Loucy (cell line): ENCODE data around the gene DYRK1B.
A peak's percentile ranks its signal among the peaks of the same experiment; 100 is the strongest.

Source experiments
- H2AFZ ChIP-seq: fragments of 200-600 bp; sonication (generic); 2 replicates; pipeline ENCODE4 v1.6.0; 2016; ENCODE audit warnings: antibody characterized with exemption, mild to moderate bottlenecking, low read length, moderate library complexity
- H3F3A ChIP-seq: fragments of 200-600 bp; 2 replicates; pipeline ENCODE4 v1.6.0; 2016; ENCODE audit warnings: antibody characterized with exemption, low read depth, mild to moderate bottlenecking
- H3K27me3 ChIP-seq: fragments of 200-600 bp; sonication (generic); 2 replicates; pipeline ENCODE4 v1.6.1; 2014; ENCODE audit warnings: low read length, mild to moderate bottlenecking; ENCODE audit not compliant: insufficient read depth, poor library complexity, severe bottlenecking
- H3K36me3 ChIP-seq: fragments of 200-600 bp; sonication (generic); 2 replicates; pipeline ENCODE4 v1.6.1; 2016; ENCODE audit warnings: low read length; ENCODE audit not compliant: insufficient read depth
- H3K4me1 ChIP-seq: fragments of 200-600 bp; sonication (generic); 2 replicates; pipeline ENCODE4 v1.5.1; 2014; ENCODE audit warnings: low read length, mild to moderate bottlenecking; ENCODE audit not compliant: insufficient read depth, poor library complexity, severe bottlenecking
- H3K4me2 ChIP-seq: fragments of 200-600 bp; sonication (generic); 2 replicates; pipeline ENCODE4 v1.6.0; 2014; ENCODE audit warnings: antibody characterized with exemption, low read length, low read depth, mild to moderate bottlenecking; ENCODE audit not compliant: poor library complexity, severe bottlenecking
- H3K4me3 ChIP-seq: fragments of 200-600 bp; sonication (generic); 2 replicates; pipeline ENCODE4 v1.5.1; 2014; ENCODE audit warnings: low read length, mild to moderate bottlenecking, mixed read lengths; ENCODE audit not compliant: poor library complexity, severe bottlenecking
- H3K79me2 ChIP-seq: fragments of 200-600 bp; sonication (generic); 2 replicates; pipeline ENCODE4 v1.6.1; 2014; ENCODE audit warnings: low read length; ENCODE audit not compliant: insufficient read depth
- H3K9ac ChIP-seq: fragments of 200-600 bp; sonication (generic); 2 replicates; pipeline ENCODE4 v1.6.0; 2014; ENCODE audit warnings: mild to moderate bottlenecking, low read depth, low read length, moderate library complexity; ENCODE audit not compliant: poor library complexity, severe bottlenecking
- H3K9me2 ChIP-seq: fragments of 200-600 bp; sonication (generic); replicated peaks from 2 replicates; pipeline ENCODE4 v1.6.1; 2016; ENCODE audit warnings: low read depth, low read length, mixed read lengths
- H3K9me3 ChIP-seq: fragments of 200-600 bp; sonication (generic); 2 replicates; pipeline ENCODE4 v1.6.1; 2014; ENCODE audit warnings: mild to moderate bottlenecking, antibody characterized with exemption, low read length, low read depth; ENCODE audit not compliant: insufficient read depth
- H4K20me1 ChIP-seq: fragments of 200-600 bp; sonication (generic); 2 replicates; pipeline ENCODE4 v1.6.0; 2014; ENCODE audit warnings: antibody characterized with exemption, low read length, mild to moderate bottlenecking; ENCODE audit not compliant: insufficient read depth, poor library complexity, severe bottlenecking
- EZH2phosphoT487 ChIP-seq: fragments of 200-600 bp; IDR thresholded peaks from 2 replicates; pipeline ENCODE4 v1.6.1; 2018; ENCODE audit warnings: antibody characterized with exemption, mild to moderate bottlenecking, moderate library complexity, borderline replicate concordance
- TF ChIP-seq, protein P1 (sequence below): fragments of 200-600 bp; sonication (generic); conservative IDR thresholded peaks from 2 replicates; pipeline ENCODE4 v1.5.1; 2014; ENCODE audit warnings: mild to moderate bottlenecking, antibody characterized with exemption, low read length

Gene DYRK1B

DNA sequence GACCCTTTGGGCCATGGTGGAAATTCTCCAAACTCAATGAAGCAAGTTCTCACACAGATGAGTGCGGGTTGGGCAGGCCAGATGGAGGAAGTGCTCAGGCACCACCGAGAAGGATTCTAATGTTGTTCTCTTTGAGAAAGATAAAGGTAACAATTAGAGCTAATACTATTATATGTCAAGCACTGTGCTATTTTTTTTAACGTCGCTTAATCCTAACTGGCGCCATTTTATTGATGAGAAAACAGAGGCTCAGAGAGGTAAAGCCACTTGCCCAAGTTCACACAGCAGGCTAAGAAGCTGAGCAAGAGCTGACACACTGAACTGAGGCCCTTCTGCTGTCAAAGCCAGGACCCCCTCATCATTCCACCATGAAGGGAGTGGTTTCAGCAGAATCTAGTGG, 11.2 kb upstream of the DYRK1B start:
- Histone ChIP-seq H3K4me3 (peak overlapping the region; percentile 94), H3K79me2 (peaks cover 59% of the 10 kb centered on the region), H3K4me1 (peaks cover 34% of the 10 kb centered on the region), H3K27me3 (no peaks in the 10 kb centered on the region), H3K9me3 (no peaks in the 10 kb centered on the region), H3F3A (no peaks in the 10 kb centered on the region), H3K4me2 (peak overlapping the region; percentile 77), H4K20me1 (peaks cover 38% of the 10 kb centered on the region), H3K9ac (peak overlapping the region; percentile 73), H3K9me2 (no peaks in the 10 kb centered on the region), H3K36me3 (peaks cover 2% of the 10 kb centered on the region; the same call in 1 of the 2 replicates), H2AFZ (no peak overlapping the region)
- TF ChIP-seq, protein P1, sequence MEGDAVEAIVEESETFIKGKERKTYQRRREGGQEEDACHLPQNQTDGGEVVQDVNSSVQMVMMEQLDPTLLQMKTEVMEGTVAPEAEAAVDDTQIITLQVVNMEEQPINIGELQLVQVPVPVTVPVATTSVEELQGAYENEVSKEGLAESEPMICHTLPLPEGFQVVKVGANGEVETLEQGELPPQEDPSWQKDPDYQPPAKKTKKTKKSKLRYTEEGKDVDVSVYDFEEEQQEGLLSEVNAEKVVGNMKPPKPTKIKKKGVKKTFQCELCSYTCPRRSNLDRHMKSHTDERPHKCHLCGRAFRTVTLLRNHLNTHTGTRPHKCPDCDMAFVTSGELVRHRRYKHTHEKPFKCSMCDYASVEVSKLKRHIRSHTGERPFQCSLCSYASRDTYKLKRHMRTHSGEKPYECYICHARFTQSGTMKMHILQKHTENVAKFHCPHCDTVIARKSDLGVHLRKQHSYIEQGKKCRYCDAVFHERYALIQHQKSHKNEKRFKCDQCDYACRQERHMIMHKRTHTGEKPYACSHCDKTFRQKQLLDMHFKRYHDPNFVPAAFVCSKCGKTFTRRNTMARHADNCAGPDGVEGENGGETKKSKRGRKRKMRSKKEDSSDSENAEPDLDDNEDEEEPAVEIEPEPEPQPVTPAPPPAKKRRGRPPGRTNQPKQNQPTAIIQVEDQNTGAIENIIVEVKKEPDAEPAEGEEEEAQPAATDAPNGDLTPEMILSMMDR = no peak
- no peak for TF ChIP-seq EZH2phosphoT487

DNA sequence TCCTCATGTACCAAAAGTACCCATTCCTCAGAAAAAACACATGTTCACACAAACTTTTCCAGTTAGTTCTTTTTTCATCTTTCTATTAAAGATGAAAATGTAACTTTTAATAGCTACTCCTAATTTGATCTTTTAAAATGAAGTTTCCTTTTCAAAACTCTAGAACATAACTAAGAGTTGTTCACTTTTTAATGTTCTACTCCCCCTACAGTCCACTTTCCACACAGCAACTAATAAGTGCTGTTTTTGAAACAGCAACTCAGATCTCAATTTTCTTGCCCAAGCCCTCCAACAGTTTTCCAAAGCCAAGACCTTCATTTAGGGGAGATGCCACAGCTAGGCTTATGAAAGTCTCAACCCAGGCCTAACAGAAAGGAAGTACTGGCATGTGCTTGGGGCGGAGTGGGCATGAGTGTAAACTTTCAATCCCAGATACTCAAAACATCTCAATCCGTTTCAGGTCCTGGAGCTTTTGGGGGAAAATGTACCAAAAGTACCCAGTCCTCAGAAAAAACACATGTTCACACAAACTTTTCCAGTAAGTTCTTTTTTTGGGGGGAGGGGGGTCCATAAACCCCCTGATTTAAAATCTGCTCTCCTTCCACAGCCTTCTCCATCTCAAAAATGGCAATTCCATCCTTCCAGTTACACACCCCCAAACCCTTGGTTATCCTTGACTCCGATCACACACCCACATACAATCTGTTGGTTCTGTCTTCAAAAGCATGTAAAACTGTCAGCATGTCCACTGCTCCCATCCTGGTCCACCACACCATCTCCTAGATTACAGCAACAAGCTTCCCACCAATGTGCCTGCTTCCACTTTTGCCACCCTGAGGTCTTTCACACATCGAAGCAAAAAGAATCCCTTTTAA, 10.2 kb upstream of the DYRK1B start:
- H3F3A ChIP-seq = no peaks in the 10 kb centered on the region
- no peaks in the 10 kb centered on the region for H3K27me3 ChIP-seq
- H2AFZ ChIP-seq = no peak overlapping the region
- H3K36me3 ChIP-seq = peaks cover 12% of the 10 kb centered on the region; the same call in 1 of the 2 replicates
- peak overlapping the region; percentile 73 for H3K9ac ChIP-seq
- H3K4me3 ChIP-seq = peak overlapping the region; percentile 94
- TF ChIP-seq EZH2phosphoT487 = no peak
- TF ChIP-seq, protein P1 = peak; percentile 83
- H4K20me1 ChIP-seq = peaks cover 42% of the 10 kb centered on the region
- peaks cover 65% of the 10 kb centered on the region for H3K79me2 ChIP-seq
- peak overlapping the region; percentile 77 for H3K4me2 ChIP-seq
- peaks cover 34% of the 10 kb centered on the region for H3K4me1 ChIP-seq
- H3K9me3 ChIP-seq = no peaks in the 10 kb centered on the region
- H3K9me2 ChIP-seq = no peaks in the 10 kb centered on the region

DNA sequence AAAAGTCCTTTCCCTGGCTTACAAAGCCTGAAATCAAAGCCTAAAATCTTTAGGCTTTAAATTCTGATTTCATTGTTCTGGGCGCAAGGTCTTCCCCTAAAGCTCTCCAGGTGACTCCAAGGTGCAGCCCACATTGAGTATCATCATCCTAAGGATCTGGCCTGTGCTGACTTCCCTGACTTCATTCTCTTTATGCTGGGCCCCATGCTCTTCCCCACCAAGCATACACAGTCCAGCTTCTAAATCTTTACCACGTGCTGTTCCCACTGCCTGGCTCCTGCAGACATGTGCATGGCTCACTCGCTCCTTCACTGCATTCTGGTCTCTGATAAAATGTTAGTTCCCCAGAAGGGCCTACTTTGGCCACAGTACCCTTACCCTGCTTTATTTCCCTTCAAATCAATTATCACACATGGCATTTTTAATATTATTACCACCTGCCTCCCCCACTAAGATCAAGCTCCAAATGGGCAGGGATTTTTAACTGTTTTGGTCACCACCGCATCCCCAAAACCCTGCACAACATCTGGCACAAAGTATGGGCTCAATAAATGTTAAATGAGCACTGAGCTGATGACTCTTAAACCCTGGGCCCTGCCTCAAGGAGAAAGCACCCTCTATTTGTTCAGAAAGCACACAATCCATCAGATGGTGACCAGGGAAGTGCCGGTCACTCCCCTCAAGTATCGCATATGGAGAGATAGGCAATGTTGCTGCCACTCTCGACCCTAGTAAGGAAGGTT, 8.9 kb upstream of the DYRK1B start:
- H3K4me1 ChIP-seq = peaks cover 34% of the 10 kb centered on the region

More for the DNA sequence above, 8.9 kb upstream of the DYRK1B start:
- Histone ChIP-seq H3K79me2 (peaks cover 65% of the 10 kb centered on the region), H3K36me3 (peaks cover 25% of the 10 kb centered on the region; the same call in 1 of the 2 replicates), H3K9ac (peak overlapping the region; percentile 73), H4K20me1 (peaks cover 42% of the 10 kb centered on the region), H3K9me2 (no peaks in the 10 kb centered on the region), H3K27me3 (no peaks in the 10 kb centered on the region), H3K4me2 (peak overlapping the region; percentile 77), H2AFZ (no peak overlapping the region), H3K4me3 (peak overlapping the region; percentile 94), H3K9me3 (no peaks in the 10 kb centered on the region), H3F3A (no peaks in the 10 kb centered on the region)
- TF ChIP-seq EZH2phosphoT487 = no peak
- TF ChIP-seq, protein P1 = no peak
